GM18502 (cell line): Measurements from ENCODE around the gene CALY.

Experiments
- ATAC-seq: cut with Tn5 transposase; IDR thresholded peaks from one replicate; pipeline ENCODE4 v1.9.1; 2021; ENCODE audit warnings: mild to moderate bottlenecking; ENCODE audit not compliant: unreplicated experiment, poor library complexity

CALY gene

GRCh38 chr10:133314911-133315310 is 21.8 kb downstream of the CALY start:
- no peak for ATAC-seq

DNA sequence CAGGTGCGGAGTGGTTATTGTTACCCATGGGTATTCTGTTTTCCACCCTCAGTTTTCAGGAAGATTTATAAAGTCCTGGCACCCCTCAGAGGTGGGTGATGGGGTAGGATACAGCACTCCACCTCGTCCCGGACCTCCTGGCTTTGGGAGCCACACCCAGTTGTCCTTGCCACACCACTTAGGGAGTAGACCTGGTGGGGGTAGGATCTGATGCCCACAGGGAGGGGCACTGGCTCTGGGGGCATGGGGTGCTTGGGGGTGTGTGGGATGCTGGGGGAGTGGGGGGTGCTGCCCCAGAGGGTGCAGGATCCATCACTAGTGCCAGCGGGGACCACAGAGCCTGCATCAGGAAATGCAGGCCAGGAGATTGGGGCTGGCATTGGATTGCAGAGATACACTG is 23.5 kb downstream of the CALY start:
- ATAC-seq, result no peak

GRCh38 chr10:133312769-133313145 is 23.9 kb downstream of the CALY start:
- no peak for ATAC-seq

DNA sequence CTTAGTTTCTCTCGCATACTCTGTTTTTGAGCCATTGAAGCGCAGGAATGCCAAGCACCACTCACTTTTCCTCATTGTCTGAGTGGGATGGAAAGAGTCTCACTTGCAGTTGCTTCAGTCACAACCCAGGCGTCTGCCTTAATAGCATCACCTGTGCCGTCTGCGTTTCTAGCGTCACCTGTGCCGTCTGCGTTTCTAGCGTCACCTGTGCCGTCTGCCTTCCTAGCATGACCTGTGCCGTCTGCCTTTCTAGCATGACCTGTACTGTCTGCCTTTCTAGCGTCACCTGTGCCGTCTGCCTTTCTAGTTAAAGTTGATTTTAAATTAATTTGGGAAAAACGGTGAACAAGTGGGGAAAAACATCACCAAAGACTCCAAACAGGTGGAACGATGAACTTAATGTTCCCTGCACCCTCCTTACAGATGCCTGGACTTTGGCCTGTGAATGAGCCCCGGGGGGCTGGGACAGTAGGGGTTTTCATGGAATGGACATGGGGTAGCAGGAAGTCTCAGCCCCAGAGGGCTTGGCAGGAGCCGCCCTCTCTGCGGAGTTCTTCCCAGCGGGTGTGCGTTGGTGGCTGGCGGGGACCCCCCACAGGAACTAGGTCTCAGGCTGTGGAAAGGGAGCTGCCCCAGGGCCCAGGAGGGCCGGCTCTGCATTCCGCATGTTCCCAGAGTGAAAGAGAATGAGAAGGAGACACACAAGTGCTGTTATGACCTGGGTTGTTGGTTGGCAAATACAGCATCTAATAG is 24.5 kb downstream of the CALY start:
- no peak for ATAC-seq

DNA sequence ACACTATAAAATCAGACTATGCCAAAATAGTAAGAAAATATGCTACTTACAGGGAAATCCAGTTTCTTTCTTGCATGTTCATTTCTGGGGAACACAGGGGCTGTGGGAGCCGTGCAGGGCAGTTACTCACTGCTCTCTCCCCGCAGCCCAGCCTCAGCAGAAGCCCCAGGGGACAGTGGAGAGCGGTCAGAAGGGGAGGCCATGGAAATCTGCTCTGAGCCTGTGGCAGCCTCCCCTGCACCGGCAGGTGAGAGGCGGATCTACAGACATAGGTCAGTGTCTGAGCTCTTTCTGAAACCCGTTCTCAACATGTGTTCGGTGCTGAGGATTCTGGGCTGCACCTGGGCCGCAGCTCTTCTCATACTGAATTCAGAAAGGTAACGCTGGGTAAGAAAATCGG is 25.1 kb downstream of the CALY start:
- ATAC-seq, result no peak

- ATAC-seq, result no peak
Measured at GRCh38 chr10:133310789-133311188, 25.9 kb downstream of the CALY start.

- ATAC-seq, result no peak
Measured at GRCh38 chr10:133310399-133310755, 26.3 kb downstream of the CALY start.

- no peak for ATAC-seq
Measured at GRCh38 chr10:133309720-133310398, 26.8 kb downstream of the CALY start.

DNA sequence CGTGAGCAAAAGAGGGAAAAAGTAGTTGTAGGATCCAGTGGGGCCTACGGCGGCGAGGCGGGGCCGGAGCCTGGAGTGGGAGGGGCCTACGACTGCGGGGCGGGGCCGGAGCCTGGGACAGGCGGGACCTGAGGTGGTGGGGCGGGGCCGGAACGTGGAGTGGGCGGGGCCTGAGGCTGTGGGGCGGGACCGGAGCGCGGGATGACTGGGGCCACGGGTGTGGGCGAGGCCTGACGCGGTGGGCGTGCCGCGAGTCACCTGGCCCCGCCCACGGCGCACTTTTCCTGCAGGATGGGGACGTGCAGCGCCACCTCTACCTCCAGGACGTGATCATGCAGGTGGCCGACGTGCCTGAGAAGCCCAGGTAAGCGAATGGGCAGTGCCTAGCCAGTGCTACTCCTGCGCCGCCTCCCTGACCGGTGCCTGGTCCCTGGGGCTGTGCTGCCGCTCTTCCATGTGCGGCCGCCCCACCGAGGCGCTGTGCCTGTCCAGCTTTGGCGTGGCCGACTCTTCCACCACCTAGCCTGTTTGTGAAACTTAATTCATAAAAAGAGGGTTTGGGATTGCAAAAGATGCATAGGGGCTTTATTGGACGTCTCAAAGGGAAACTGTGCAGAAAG is 27.5 kb downstream of the CALY start:
- peak; percentile 78 for ATAC-seq

GRCh38 chr10:133308421-133309099 is 28.1 kb downstream of the CALY start, which contains the start of the genes TUBGCP2 and ZNF511:
TSS of gene TUBGCP2 (minus strand) at chr10:133308872. CDS start at chr10:133302941, 5,931 bp downstream.
TSS of gene ZNF511 (plus strand) at chr10:133308914. CDS start at chr10:133308944, 30 bp downstream.
- ATAC-seq, result peak; percentile 80

DNA sequence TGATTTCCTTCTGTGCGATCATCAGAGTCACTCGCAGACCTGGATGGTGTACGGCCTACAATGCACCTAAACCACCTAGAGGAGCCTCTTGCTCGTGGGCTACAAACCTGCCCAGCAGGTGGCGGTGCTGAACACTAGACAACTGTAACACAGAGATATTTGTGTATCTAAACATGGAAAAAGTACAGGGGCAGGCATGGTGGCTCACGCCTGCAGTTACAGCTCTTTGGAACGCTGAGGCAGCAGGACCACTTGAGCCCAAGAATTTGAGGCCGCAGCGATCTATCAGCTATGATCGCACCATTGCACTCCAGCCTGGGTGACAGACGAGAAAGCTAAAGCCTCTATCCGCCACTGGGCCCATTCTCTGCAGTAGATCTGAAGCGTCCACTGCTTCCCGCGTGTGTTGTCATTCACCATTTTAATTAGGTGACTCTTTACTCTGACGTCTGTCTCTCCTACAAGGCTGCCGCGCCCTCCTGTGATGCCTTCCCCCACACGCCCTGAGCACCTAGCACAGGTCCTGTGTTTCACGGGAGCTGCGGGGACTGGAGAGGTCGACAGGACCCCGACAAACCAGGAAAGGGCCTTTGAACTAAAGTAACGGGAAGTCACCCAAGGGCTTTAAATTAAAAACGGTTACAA is 28.8 kb downstream of the CALY start:
- ATAC-seq, result peak; percentile 44

DNA sequence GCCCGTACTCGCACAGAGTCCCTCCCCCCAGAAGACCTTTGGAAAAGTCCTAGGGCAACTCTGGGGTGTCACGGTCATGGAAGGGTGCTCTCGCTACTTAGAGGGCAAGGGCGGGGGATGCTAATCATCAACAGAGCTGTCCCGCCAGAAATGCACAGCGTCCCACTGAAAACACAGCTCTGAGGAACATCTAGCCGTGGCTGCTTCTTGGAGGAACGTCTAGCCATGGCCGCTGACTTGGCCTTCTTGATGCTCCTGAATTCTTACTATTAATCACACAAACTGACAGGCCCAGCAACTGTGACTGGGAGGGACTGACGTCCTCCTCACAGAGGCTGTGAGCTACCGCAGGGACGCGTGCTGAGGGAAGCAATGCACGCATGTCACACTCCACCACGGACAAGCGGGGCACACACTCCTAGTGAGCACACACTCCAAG is 29.7 kb downstream of the CALY start:
- ATAC-seq, result no peak

DNA sequence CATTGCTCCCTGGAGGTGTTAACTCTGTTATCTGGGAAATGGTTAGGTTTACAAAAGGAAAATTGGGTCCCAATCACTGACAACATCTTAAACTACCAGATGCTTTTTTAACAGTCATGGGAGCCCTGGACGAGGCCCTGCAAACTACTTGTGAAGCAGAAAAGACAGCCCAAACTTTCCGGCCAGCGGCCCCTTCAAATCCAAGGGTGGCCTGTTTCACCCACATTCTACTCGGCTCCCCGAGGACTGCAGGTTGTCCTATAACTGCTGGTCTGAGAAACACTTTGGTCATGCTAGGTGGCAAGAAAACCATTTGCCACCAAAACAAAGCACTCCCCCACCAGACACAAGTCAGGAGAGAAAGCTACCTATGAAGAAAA is 30.6 kb downstream of the CALY start:
- no peak for ATAC-seq

- ATAC-seq, result no peak
Measured at GRCh38 chr10:133303206-133303605, 33.5 kb downstream of the CALY start.

DNA sequence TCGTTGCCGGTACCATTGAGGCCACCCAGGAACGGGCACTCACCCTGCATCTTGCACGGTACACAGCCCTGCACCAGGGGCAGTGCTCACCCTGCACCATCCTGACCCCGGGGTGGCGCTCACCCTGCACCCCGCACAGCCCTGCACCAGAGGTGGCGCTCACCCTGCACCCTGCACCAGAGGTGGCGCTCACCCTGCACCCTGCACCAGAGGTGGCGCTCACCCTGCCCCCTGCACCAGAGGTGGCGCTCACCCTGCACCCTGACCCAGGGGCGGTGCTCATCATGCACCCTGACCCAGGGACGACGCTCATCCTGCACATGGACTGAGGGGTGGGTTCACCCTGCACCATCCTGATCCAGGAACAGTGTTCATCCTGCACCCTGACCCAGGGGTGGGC is 34.5 kb downstream of the CALY start:
- ATAC-seq, result no peak

GRCh38 chr10:133299738-133300137 is 37.0 kb downstream of the CALY start:
- no peak for ATAC-seq

DNA sequence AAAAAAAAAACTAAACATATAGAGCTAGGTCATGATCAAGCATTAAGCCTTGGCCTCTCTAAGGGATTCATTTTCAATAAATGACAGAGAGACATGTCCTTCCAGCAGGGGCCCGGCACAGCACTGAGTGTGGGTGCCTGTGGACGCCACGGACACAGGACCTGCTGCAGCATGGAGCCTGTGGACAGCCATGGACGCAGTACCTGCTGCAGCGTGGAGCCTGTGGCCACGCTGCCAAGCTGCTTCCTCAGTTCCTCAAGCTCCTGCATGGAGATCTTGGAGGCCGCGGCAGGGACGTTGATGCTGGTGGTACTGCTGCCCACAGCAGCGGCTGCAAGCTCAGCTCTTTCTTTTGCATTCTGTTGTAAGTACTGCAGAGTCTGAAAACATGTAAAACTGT is 37.5 kb downstream of the CALY start:
- no peak for ATAC-seq

GRCh38 chr10:133298466-133298865 is 38.2 kb downstream of the CALY start:
- no peak for ATAC-seq

GRCh38 chr10:133297504-133297903 is 39.2 kb downstream of the CALY start:
- no peak for ATAC-seq
